Measurements from ENCODE around the gene SLC16A10.
"Not testable (repeated sequence)": the region's sequence is repeated elsewhere in the genome, so short reads cannot be mapped to it uniquely, and the experiment has no call there.

SLC16A10 gene

DNA sequence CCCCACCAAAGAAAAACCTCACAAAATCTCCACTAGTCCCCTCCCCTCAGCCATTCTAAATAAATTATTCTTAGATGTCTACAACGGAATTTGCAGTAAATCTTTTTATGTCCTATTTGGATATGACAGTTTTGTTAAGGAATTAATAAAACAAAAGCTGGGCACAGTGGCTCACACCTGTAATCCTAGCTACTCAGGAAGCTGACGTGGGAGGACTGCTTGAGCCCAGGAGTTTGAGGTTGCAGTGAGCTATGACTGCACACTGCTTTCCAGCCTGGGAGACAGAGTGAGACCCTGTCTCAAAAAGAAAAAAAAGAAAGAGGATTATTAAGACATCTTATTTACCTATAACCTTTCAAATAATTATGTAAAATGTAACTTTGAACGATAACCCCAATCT is 165.4 kb downstream of the SLC16A10 start:
- H3K4me3 ChIP-seq (ENCODE audit: low read length) = no peak overlapping the region
- no peak for TF ChIP-seq CTCF (IDR thresholded peaks at IDR 0.05; ENCODE audit: insufficient read depth, low read depth, low read length, missing control alignments)

GRCh38 chr6:111254004-111254778 is 166.9 kb downstream of the SLC16A10 start:
- H3K4me3 ChIP-seq (ENCODE audit: low read length) = no peak overlapping the region
- no peak for DNase-seq (ENCODE audit: low read depth)
- no peak for TF ChIP-seq CTCF (IDR thresholded peaks at IDR 0.05; ENCODE audit: insufficient read depth, low read depth, low read length, missing control alignments)

More for the DNA sequence above, 165.4 kb downstream of the SLC16A10 start:
- DNase-seq (ENCODE audit: low read depth) = no peak

GRCh38 chr6:111254779-111255166 is 167.5 kb downstream of the SLC16A10 start:
- no peak overlapping the region for H3K4me3 ChIP-seq (ENCODE audit: low read length)
- no peak for DNase-seq (ENCODE audit: low read depth)
- TF ChIP-seq CTCF (IDR thresholded peaks at IDR 0.05; ENCODE audit: insufficient read depth, low read depth, low read length, missing control alignments) = no peak

GRCh38 chr6:111255838-111256237 is 168.5 kb downstream of the SLC16A10 start:
- DNase-seq (ENCODE audit: low read depth); H3K4me3 ChIP-seq (ENCODE audit: low read length): not testable (repeated sequence)

GRCh38 chr6:111256646-111257045 is 169.3 kb downstream of the SLC16A10 start:
- TF ChIP-seq CTCF (IDR thresholded peaks at IDR 0.05; ENCODE audit: insufficient read depth, low read depth, low read length, missing control alignments) = peak; percentile 6
- DNase-seq (ENCODE audit: low read depth) = no peak
- no peak overlapping the region for H3K4me3 ChIP-seq (ENCODE audit: low read length)

- H3K4me3 ChIP-seq (ENCODE audit: low read length) = no peak overlapping the region
- TF ChIP-seq CTCF (IDR thresholded peaks at IDR 0.05; ENCODE audit: insufficient read depth, low read depth, low read length, missing control alignments) = no peak
- no peak for DNase-seq (ENCODE audit: low read depth)
These were observed 170.7 kb downstream of the SLC16A10 start for GRCh38 chr6:111258010-111258409.

GRCh38 chr6:111258615-111259088 is 171.3 kb downstream of the SLC16A10 start:
- no peak for DNase-seq (ENCODE audit: low read depth)
- peak overlapping the region; percentile 33 for H3K4me3 ChIP-seq (ENCODE audit: low read length)

More at GRCh38 chr6:111258615-111259088, 171.3 kb downstream of the SLC16A10 start:
- TF ChIP-seq CTCF (IDR thresholded peaks at IDR 0.05; ENCODE audit: insufficient read depth, low read depth, low read length, missing control alignments) = no peak
